ENCODE data around the gene ATP5MK.
A peak's percentile ranks its signal among the peaks of the same experiment; 100 is the strongest.
"Not testable (repeated sequence)": the region's sequence is repeated elsewhere in the genome, so short reads cannot be mapped to it uniquely, and the experiment has no call there.

The ATP5MK gene

GRCh38 chr10:103395754-103396066, 565 bp downstream of the ATP5MK start:
- no peak for DNase-seq

DNA sequence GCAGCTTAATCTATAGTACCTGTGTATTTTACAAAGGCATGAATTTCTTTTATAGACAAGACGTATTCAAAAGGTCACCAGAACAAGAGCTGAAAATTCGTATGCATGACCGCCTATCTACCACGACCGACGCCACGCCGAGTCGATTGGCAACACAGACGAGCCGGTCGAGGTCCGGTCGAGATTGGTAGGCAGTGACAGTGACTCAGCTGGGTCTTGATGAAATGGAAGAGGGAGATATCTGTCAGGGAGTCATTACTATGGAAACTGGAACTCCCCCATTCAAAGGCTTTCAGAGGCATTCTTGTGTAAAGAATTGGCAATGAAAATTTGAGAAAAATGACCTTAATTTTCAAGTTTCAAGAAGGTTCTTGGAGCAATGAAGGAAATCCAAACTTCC, 2.1 kb downstream of the ATP5MK start:
- no peak for DNase-seq

DNA sequence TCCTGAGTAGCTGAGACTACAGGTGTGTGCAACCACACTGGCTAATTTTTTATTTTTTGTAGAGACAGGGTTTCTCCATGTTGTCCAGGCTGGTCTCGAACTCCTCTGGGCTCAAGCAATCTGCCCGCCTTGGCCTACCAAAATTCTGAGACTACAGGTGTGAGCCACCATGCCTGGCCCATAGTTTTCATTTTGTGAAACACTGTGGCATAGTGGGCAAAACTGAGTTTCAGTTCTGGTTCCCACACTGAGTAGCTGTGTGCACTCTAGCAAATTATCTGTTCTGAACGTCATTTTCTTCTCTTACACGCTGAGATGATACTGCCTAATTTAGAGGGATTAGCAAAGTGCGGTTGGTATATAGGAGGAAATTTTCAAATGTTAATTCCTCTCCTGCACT, 13.5 kb downstream of the ATP5MK start:
- DNase-seq: no peak

GRCh38 chr10:103374263-103374662, 22.0 kb downstream of the ATP5MK start:
- no peak for DNase-seq

DNA sequence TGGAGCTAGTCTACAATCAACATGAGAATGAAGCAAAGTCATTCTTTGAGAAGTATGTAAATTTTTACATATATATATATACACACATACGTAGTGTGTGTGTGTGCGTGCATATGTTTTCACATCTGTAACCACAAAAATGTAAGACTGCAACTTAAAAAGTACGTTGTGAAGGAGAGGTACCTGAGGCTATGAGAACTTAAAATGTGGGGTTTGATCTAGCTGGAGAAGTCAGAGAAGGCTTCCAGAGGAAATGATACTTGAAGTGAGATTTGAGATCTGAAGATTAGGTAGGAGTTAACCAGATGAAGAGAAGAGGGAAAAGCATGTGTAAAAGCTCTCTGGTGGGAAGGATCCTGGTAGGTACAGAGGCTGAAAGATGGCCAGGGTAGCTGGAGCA, 22.7 kb downstream of the ATP5MK start:
- DNase-seq: peak; percentile 12

DNA sequence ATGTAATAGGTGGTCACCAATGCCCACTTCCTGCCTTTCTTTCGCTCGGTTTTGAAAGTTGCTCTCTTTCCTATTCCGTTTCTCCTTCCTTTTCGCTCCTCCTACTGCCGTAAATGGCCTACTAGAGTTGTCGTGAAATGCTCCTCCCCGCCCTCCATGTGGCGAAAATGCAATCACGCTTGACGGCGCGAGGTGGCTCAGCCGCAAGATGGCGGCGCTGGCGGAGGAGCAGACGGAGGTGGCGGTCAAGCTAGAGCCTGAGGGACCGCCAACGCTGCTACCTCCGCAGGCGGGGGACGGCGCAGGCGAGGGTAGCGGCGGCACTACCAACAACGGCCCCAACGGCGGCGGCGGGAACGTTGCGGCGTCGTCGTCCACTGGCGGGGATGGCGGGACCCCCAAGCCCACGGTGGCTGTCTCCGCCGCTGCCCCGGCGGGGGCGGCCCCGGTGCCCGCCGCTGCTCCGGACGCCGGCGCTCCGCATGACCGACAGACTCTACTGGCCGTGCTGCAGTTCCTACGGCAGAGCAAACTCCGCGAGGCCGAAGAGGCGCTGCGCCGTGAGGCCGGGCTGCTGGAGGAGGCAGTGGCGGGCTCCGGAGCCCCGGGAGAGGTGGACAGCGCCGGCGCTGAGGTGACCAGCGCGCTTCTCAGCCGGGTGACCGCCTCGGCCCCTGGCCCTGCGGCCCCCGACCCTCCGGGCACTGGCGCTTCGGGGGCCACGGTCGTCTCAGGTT, 28.3 kb downstream of the ATP5MK start, which contains the start of gene TAF5:
Gene TAF5 (plus strand): TSS at position 195 of the 737 bp plus-strand sequence. CDS start 14 bp downstream, at position 209.
- peak; percentile 96 for DNase-seq

GRCh38 chr10:103367379-103367781, 28.9 kb downstream of the ATP5MK start:
- DNase-seq: no peak

GRCh38 chr10:103360791-103361190, 35.5 kb downstream of the ATP5MK start:
- not testable (repeated sequence) for DNase-seq

- not testable (repeated sequence) for DNase-seq
Observed at GRCh38 chr10:103359493-103359892, 36.8 kb downstream of the ATP5MK start.

DNA sequence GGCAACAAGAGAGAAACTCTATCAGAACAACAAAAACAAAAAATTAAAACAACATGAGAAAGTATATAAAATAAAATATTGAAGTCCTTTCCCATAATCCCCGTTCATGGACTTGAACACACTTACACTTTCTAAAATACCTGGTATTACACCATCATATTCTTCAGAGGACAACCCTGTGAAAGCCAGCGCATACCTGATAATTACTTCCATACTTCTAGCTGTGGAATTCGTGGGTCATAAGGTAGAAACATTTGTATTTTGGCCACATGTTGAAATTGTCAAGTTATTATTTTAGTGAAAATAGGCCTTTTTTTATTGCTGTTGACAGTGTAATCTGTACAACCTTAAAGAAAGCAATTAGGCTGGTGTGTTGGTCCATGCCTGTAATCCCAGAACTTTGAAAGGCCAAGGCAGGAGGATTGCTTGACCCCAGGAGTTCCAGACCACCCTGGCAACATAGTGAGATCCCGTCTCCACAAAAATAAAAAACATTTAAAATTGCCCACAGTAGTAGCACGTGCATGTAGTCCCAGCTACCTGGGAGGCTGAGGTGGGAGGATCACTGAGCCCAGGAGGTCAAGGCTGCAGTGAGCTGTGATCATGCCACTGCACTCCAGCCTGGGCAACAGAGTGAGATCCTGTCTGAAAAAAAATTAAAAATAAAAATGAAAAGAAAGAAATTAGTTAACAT, 40.2 kb downstream of the ATP5MK start:
- no peak for DNase-seq

DNA sequence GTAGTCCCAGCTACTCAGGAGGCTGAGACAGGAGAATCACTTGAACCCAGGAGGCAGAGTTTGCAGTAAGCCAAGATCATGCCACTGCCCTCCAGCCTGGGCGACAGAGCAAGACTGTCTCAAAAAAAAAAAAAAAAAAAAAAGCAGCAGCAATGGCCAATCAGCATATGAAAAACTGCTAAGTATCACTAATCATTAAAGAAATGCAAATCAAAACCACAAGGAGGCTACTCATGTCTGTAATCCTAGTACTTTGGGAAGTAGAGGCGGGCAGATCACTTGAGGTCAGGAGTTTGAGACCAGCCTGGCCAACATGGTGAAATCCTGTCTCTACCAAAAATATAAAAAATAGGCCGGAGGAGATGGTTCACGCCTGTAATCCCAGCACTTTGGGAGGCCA, 41.7 kb downstream of the ATP5MK start:
- not testable (repeated sequence) for DNase-seq

GRCh38 chr10:103353281-103353680, 43.0 kb downstream of the ATP5MK start:
- no peak for DNase-seq

GRCh38 chr10:103350517-103351260, 45.6 kb downstream of the ATP5MK start, which contains the start of gene PCGF6:
PCGF6 (minus strand) TSS chr10:103351140; CDS start chr10:103351066, 74 bp downstream.
- peak; percentile 89 for DNase-seq

GRCh38 chr10:103350175-103350516, 46.1 kb downstream of the ATP5MK start:
- no peak for DNase-seq

Measured in activated CD4-positive, alpha-beta T cell treated with anti-CD3 and anti-CD28 coated beads, Interleukin-2, Interleukin-6, amounts not matched to agents 100 ng/mL and 50 ng/mL, durations not matched to agents 16 hours and 8 hours (primary cell).